K562 (cell line): Measurements from ENCODE around the gene GLT8D2. TPM values are rescaled to one million over a fixed set of nuclear protein-coding genes. Genes with fewer than 3 reads are reported as not detected.
A peak's percentile ranks its signal among the peaks of the same experiment; 100 is the strongest.

Experiments used
- BCOR ChIP-seq: fragments of 450-650 bp; IDR thresholded peaks from 2 replicates; pipeline ENCODE4 v1.6.1; 2016
- FOXP4 ChIP-seq: sonication (generic); formaldehyde crosslinking; IDR thresholded peaks from 2 replicates; pipeline ENCODE4 v1.8.0; 2022; ENCODE audit warnings: mild to moderate bottlenecking, missing genetic modification reagents, borderline replicate concordance
- HMGXB4 ChIP-seq: sonication (generic); formaldehyde crosslinking; IDR thresholded peaks from 2 replicates; pipeline ENCODE4 v1.8.1; 2023; ENCODE audit warnings: mild to moderate bottlenecking, missing genetic modification reagents
- MTA1 ChIP-seq: fragments of 450-650 bp; IDR thresholded peaks from 2 replicates; pipeline ENCODE4 v1.6.1; 2017; ENCODE audit warnings: borderline replicate concordance
- PKNOX1 ChIP-seq: fragments of 450-650 bp; IDR thresholded peaks from 2 replicates; pipeline ENCODE4 v1.6.1; 2016
- POLR2AphosphoS2 ChIP-seq: IDR thresholded peaks from 2 replicates; pipeline ENCODE4 v1.6.1; 2012; ENCODE audit warnings: low read length, improper control_type of control experiment
- PRMT5 ChIP-seq: sonication (generic); formaldehyde crosslinking; IDR thresholded peaks from 2 replicates; pipeline ENCODE4 v1.5.0; 2020; ENCODE audit warnings: missing genetic modification reagents
- RBM15 ChIP-seq: fragments of 200-400 bp; formaldehyde crosslinking; IDR thresholded peaks from 2 replicates; pipeline ENCODE4 v1.6.1; 2018; ENCODE audit warnings: mild to moderate bottlenecking, low read length, moderate library complexity; ENCODE audit not compliant: insufficient read depth
- SIN3B ChIP-seq: fragments of 450-650 bp; IDR thresholded peaks from 2 replicates; pipeline ENCODE4 v1.6.1; 2017; ENCODE audit warnings: low read depth, mild to moderate bottlenecking, moderate library complexity
- SMARCE1 ChIP-seq: fragments of 450-650 bp; IDR thresholded peaks from 2 replicates; pipeline ENCODE4 v1.7.1; 2016; ENCODE audit warnings: mild to moderate bottlenecking
- TCF7L2 ChIP-seq: fragments of 150-350 bp; IDR thresholded peaks from 2 replicates; pipeline ENCODE4 v1.6.1; 2016; ENCODE audit warnings: low read depth, mild to moderate bottlenecking, low read length, moderate library complexity
- YBX1 ChIP-seq: fragments of 450-650 bp; IDR thresholded peaks from 2 replicates; pipeline ENCODE4 v1.7.1; 2016; ENCODE audit warnings: mild to moderate bottlenecking
- ZBTB49 ChIP-seq: sonication (generic); formaldehyde crosslinking; IDR thresholded peaks from 2 replicates; pipeline ENCODE4 v1.8.0; 2022; ENCODE audit warnings: missing genetic modification reagents, mild to moderate bottlenecking, borderline replicate concordance
- ZC3H11A ChIP-seq: IDR thresholded peaks from 2 replicates; pipeline ENCODE4 v1.6.1; 2012; ENCODE audit warnings: low read depth, low read length, improper control_type of control experiment
- ZC3H4 ChIP-seq: sonication (generic); formaldehyde crosslinking; IDR thresholded peaks from 2 replicates; pipeline ENCODE4 v1.9.0; 2021; ENCODE audit warnings: missing genetic modification reagents, borderline replicate concordance
- ZNF280B ChIP-seq: fragments of 250-450 bp; sonication (Bioruptor Pico); IDR thresholded peaks from 2 replicates; pipeline ENCODE4 v1.5.1; 2021; ENCODE audit warnings: mild to moderate bottlenecking
- ZNF57 ChIP-seq: fragments of 450-650 bp; formaldehyde crosslinking; IDR thresholded peaks from 2 replicates; pipeline ENCODE4 v1.4.0; 2020; ENCODE audit warnings: mild to moderate bottlenecking, moderate library complexity
- ZNF668 ChIP-seq: fragments of 250-450 bp; sonication (Bioruptor Pico); IDR thresholded peaks from 2 replicates; pipeline ENCODE4 v1.8.0; 2022; ENCODE audit warnings: mild to moderate bottlenecking, inconsistent platforms
- polyA plus RNA-seq, 8 experiments: library from polyadenylated mRNA; depleted of rRNA in 4 of 8; stranded (reverse) in 5 of 8; unstranded in 3 of 8; fragments of >200 nt; fragmentation: Nextera tagmentation in 2 of 8; fragmentation: Illumina TruSeq in 1 of 8; extraction: Ambion mirVana in 2 of 8; extraction: Trizol in 1 of 8; gene quantifications; 2 replicates each; pipeline versions ENCODE4 v1.2.1 to v1.2.3, GENCODE V29; 2011 to 2014; ENCODE audit warnings: inconsistent platforms in 1 of 8, missing spikeins in 1 of 8
- total RNA-seq, 7 experiments: library from RNA; depleted of rRNA in 6 of 7; stranded (reverse); fragments of >200 nt in 6 of 7; fragmentation: Illumina TruSeq in 2 of 7; extraction: Trizol in 2 of 7; gene quantifications; 2 replicates each; pipeline versions ENCODE4 v1.2.1 to v1.2.3, GENCODE V29; 2011 to 2021; ENCODE audit warnings: low replicate concordance in 1 of 7

GLT8D2 gene
- total and polyA plus RNA-seq, 9 of the 15 experiments (the other 6 are each of a cell fraction or from before 2014, with no cell fraction given) = 0.18 to 0.27 (median 0.18) TPM; not detected in 6

- TF ChIP-seq ZBTB49 (CRISPR knock-in tag) = no peak
- peak; percentile 90 for TF ChIP-seq SIN3B
- TF ChIP-seq PRMT5 = no peak
- no peak for TF ChIP-seq ZC3H4 (CRISPR knock-in tag)
- TF ChIP-seq FOXP4 (CRISPR knock-in tag) = peak; percentile 70; the same call in 1 of the 2 replicates
- TF ChIP-seq RBM15 = no peak
- 0 out of 2 replicates have a peak, but pooled peaks have one; percentile 45 for TF ChIP-seq HMGXB4 (CRISPR knock-in tag)
- 0 out of 2 replicates have a peak, but pooled peaks have one; percentile 5 for TF ChIP-seq BCOR
- no peak; the same call in 1 of the 2 replicates for TF ChIP-seq SMARCE1
- peak; percentile 36; the same call in 1 of the 2 replicates for TF ChIP-seq POLR2AphosphoS2
- no peak for TF ChIP-seq ZNF57 (CRISPR knock-in tag)
- 0 out of 2 replicates have a peak, but pooled peaks have one; percentile 42 for TF ChIP-seq MTA1
- no peak for TF ChIP-seq ZC3H11A
- no peak for TF ChIP-seq ZNF280B
- TF ChIP-seq TCF7L2 = no peak
- TF ChIP-seq YBX1 = no peak
- no peak for TF ChIP-seq ZNF668 (CRISPR knock-in tag)
- TF ChIP-seq PKNOX1 = peak; percentile 35; the same call in 1 of the 2 replicates
Observed at GRCh38 chr12:103965590-103966504, 84.1 kb downstream of the GLT8D2 start, which contains the start of gene TDG (continued).
